ENCODE results near the gene BTAF1. TPM values are rescaled to one million over a fixed set of nuclear protein-coding genes. Genes with fewer than 3 reads are reported as not detected.

The BTAF1 gene
- total and polyA plus RNA-seq, 7 donors, result 4.5 to 14.7 (median 9.8) TPM

DNA sequence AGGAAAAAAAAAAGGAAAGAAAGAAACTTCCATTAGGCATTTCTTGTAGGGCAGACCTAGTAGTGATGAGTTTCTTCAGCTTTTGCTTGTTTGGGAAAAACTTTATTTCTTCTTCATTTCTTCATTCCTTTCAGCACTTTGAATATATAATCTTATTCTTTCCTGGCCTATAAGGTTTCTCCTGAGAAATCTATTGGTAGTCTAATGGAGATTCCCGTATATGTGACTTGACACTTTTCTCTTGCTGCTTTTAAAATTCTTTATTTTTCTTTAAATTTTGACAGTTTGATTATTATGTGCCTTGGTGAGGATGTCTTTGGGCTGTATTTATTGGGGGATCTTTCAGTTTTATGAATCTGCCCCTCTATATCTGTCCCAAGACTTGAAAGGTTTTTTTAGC, 3.9 kb upstream of the BTAF1 start:
- TF ChIP-seq, protein P1, sequence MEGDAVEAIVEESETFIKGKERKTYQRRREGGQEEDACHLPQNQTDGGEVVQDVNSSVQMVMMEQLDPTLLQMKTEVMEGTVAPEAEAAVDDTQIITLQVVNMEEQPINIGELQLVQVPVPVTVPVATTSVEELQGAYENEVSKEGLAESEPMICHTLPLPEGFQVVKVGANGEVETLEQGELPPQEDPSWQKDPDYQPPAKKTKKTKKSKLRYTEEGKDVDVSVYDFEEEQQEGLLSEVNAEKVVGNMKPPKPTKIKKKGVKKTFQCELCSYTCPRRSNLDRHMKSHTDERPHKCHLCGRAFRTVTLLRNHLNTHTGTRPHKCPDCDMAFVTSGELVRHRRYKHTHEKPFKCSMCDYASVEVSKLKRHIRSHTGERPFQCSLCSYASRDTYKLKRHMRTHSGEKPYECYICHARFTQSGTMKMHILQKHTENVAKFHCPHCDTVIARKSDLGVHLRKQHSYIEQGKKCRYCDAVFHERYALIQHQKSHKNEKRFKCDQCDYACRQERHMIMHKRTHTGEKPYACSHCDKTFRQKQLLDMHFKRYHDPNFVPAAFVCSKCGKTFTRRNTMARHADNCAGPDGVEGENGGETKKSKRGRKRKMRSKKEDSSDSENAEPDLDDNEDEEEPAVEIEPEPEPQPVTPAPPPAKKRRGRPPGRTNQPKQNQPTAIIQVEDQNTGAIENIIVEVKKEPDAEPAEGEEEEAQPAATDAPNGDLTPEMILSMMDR (IDR thresholded peaks at IDR 0.05), result no peak
- H3K27me3 ChIP-seq (ENCODE audit: insufficient read depth in 3 of 3, low read length in 2 of 3), result peaks cover 0 to 7% (median 0%) of the 10 kb centered on the region in 3 donors
- H3K27ac ChIP-seq, result no peak overlapping the region
- 95 to 100% (median 100%) methylated on average over 1 of the region's 1 CpG for WGBS, 3 donors
- H3K4me1 ChIP-seq, result peaks cover 8% of the 10 kb centered on the region
- H3K9me3 ChIP-seq, result peaks cover 4% of the 10 kb centered on the region
- ATAC-seq (no peak), DNase-seq (no peak)
- intact Hi-C loops (cut with DNase I), result loop anchor here in 1 of 2 donors (5.0 kb wide), 1 partner anchor 122 kb away; the partner anchor contains the start of gene TNKS2
- H3K36me3 ChIP-seq (ENCODE audit: insufficient read depth in 1 of 2, low read depth in 1 of 2), result no peaks in the 10 kb centered on the region
- no peak overlapping the region for H3K4me3 ChIP-seq

DNA sequence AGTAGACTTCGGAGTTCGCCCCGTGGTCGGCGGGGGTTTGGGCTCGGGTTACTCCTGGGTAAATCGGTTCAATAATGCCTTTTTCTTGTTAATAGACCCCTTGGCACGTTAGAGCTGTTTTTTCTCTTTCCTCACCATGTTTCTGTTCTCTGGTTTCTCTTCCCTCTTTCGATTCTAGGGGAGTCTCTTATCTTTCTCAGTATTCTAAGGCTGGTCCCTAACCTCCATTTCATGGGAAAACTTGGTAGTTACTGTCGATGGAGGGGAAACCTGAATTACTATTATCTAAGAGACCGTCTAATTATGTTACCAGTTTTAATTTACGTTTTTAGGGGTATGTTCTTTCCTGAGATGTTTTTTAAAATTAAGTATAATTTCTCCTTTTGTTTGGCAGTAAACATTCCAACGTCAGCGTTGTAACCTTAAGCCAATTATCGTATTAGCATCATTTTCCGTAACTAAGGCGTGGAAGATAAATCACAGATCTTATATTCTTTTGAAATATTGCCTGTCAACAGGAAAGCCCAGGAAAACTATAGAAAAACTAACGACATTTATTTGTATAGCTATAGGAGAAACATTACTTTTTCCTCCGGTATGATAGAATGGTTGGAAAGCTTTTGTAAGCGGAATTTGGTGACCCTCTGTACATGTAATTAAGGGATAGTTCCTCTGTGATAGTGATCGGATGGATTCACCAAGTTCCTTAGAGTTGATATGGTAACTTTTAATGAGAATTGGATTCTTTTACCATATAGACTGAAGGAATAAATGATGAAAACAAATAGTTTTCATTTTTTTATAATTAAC, 847 bp downstream of the BTAF1 start:
- peaks cover 4% of the 10 kb centered on the region for H3K9me3 ChIP-seq
- peaks cover 29% of the 10 kb centered on the region for H3K4me1 ChIP-seq
- H3K27ac ChIP-seq, result peak overlapping the region; percentile 95
- DNase-seq (no peak), ATAC-seq (peak in 3 of 4 donors; percentile 3 to 16 (median 11))
- no peaks in the 10 kb centered on the region for H3K36me3 ChIP-seq (ENCODE audit: insufficient read depth in 1 of 2, low read depth in 1 of 2)
- peak overlapping the region; percentile 80 for H3K4me3 ChIP-seq
- WGBS, 3 donors, result 2 to 3% (median 2%) methylated on average over 21 of the region's 21 CpGs
- no peaks in the 10 kb centered on the region for H3K27me3 ChIP-seq (ENCODE audit: insufficient read depth in 3 of 3, low read length in 2 of 3)
- TF ChIP-seq, protein P1 (IDR thresholded peaks at IDR 0.05), result no peak
- intact Hi-C loops (cut with DNase I), result loop anchor here in 1 of 2 donors (5.0 kb wide), 1 partner anchor 127 kb away; the partner anchor contains the start of gene TNKS2

DNA sequence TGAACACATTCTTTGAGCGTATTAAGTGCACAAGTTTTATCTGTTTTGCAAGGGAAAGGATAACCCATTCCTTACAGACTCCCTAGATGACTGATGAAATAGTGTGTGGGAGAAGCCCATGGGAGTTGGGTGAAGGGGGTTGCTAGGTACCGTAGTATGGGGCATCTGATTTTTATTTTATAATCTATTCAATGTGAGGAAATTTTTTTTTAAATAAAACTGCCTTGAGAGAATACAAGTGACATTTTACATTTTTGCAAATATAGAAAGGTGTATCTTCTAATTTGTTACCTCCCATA, 1.4 kb downstream of the BTAF1 start:
- TF ChIP-seq, protein P1 (IDR thresholded peaks at IDR 0.05), result no peak
- ATAC-seq (no peak), DNase-seq (no peak)
- peak overlapping the region; percentile 80 for H3K4me3 ChIP-seq
- peaks cover 33% of the 10 kb centered on the region for H3K4me1 ChIP-seq
- no peaks in the 10 kb centered on the region for H3K36me3 ChIP-seq (ENCODE audit: insufficient read depth in 1 of 2, low read depth in 1 of 2)
- whole genome bisulfite sequencing, 3 donors, result 39 to 59% (median 53%) methylated on average over 2 of the region's 2 CpGs
- intact Hi-C loops (cut with DNase I), result no loop called here
- H3K9me3 ChIP-seq, result no peaks in the 10 kb centered on the region
- H3K27ac ChIP-seq, result peak overlapping the region; percentile 95
- no peaks in the 10 kb centered on the region for H3K27me3 ChIP-seq (ENCODE audit: insufficient read depth in 3 of 3, low read length in 2 of 3)

DNA sequence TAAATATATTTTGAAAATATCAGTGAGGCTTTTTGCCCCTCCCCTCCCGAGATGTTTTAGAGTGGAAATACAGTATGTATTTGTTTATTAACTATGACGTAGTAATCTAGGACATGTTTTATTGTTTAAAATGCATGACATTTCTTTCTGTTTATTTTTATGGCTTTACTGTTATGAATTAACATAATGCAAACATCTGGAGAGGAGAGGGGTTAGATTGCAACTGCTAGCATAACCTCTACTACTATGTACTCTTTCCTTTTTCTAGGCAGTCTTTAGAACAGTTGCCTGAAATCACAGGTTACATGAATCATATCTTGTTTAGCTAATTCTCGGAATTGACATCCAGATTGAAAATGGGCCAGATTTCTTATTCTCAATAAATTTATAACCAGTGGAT, 7.4 kb downstream of the BTAF1 start:
- Histone ChIP-seq H3K27me3 (ENCODE audit: insufficient read depth in 3 of 3, low read length in 2 of 3) (no peaks in the 10 kb centered on the region), H3K9me3 (no peaks in the 10 kb centered on the region), H3K4me1 (peaks cover 26% of the 10 kb centered on the region), H3K4me3 (no peak overlapping the region), H3K27ac (no peak overlapping the region), H3K36me3 (ENCODE audit: insufficient read depth in 1 of 2, low read depth in 1 of 2) (peaks cover 2 to 28% of the 10 kb centered on the region in 2 donors)
- no peak for DNase-seq
- intact Hi-C loops (cut with DNase I), result no loop called here
- TF ChIP-seq, protein P1 (IDR thresholded peaks at IDR 0.05), result no peak
- WGBS, 3 donors, result 85 to 89% (median 87%) methylated on average over 3 of the region's 3 CpGs
- no peak for ATAC-seq
